SH-SY5Y (cell line): ENCODE measurements around the gene IQCK.

Source experiments
- GATA2 ChIP-seq: IDR thresholded peaks from 2 replicates; pipeline ENCODE4 v1.6.1; 2011; ENCODE audit warnings: mild to moderate bottlenecking, low read depth, low read length
- GATA3 ChIP-seq: IDR thresholded peaks from 2 replicates; pipeline ENCODE4 v1.6.1; 2011; ENCODE audit warnings: low read depth, mild to moderate bottlenecking, low read length, moderate library complexity

The IQCK gene

GRCh38 chr16:19809121-19809635 lies 91.1 kb downstream of the IQCK start:
- TF ChIP-seq GATA2 (no peak), GATA3 (no peak)

- TF ChIP-seq GATA2 (no peak), GATA3 (no peak)
These were observed 91.6 kb downstream of the IQCK start for GRCh38 chr16:19809693-19810092.

GRCh38 chr16:19810817-19811731 lies 93.0 kb downstream of the IQCK start:
- TF ChIP-seq GATA3 (no peak), GATA2 (no peak)

GRCh38 chr16:19812986-19813385 lies 94.9 kb downstream of the IQCK start:
- TF ChIP-seq GATA2 (no peak), GATA3 (no peak)

GRCh38 chr16:19815418-19815817 lies 97.3 kb downstream of the IQCK start:
- no peak for TF ChIP-seq GATA2

GRCh38 chr16:19817122-19817521 lies 99.1 kb downstream of the IQCK start:
- no peak for TF ChIP-seq GATA3
- no peak for TF ChIP-seq GATA2

- TF ChIP-seq GATA3 (no peak), GATA2 (no peak)
These were observed 99.8 kb downstream of the IQCK start for GRCh38 chr16:19817875-19818274.

- TF ChIP-seq GATA3 (no peak), GATA2 (no peak)
These were observed 104.5 kb downstream of the IQCK start for GRCh38 chr16:19822533-19822932.

GRCh38 chr16:19823322-19823721 lies 105.3 kb downstream of the IQCK start:
- TF ChIP-seq GATA3 (no peak), GATA2 (no peak)

- TF ChIP-seq GATA3 = no peak
- no peak for TF ChIP-seq GATA2
These were observed 106.1 kb downstream of the IQCK start for GRCh38 chr16:19824216-19824615.

GRCh38 chr16:19829844-19830692 lies 112.0 kb downstream of the IQCK start:
- TF ChIP-seq GATA2 (no peak), GATA3 (no peak)

- no peak for TF ChIP-seq GATA3
- TF ChIP-seq GATA2 = no peak
These were observed 113.0 kb downstream of the IQCK start for GRCh38 chr16:19830902-19831560.

- TF ChIP-seq GATA2 = no peak
- no peak for TF ChIP-seq GATA3
These were observed 113.6 kb downstream of the IQCK start for GRCh38 chr16:19831678-19832077.

GRCh38 chr16:19833176-19833575 lies 115.1 kb downstream of the IQCK start:
- TF ChIP-seq GATA3 (no peak), GATA2 (no peak)

GRCh38 chr16:19833581-19833980 lies 115.5 kb downstream of the IQCK start:
- TF ChIP-seq GATA2 (no peak), GATA3 (no peak)
